NOMO-1 treated with dmso at 0.1 percent for 144 hours (cell line): ENCODE data around the gene TUBAL3.

Source experiments
- DNase-seq: peaks from one replicate; lab custom pipeline; 2025; ENCODE audit not compliant: unreplicated experiment; lab: John Stamatoyannopoulos, UW

Gene TUBAL3

GRCh38 chr10:5343979-5344378 is 60.6 kb downstream of the TUBAL3 start:
- DNase-seq, result no peak

GRCh38 chr10:5343561-5343960 is 61.1 kb downstream of the TUBAL3 start:
- peak; percentile 42 for DNase-seq
